GM21737 (cell line): ENCODE data around the gene IKBKE.

ENCODE experiments used
- ATAC-seq: cut with Tn5 transposase; IDR thresholded peaks from one replicate; pipeline ENCODE4 v1.9.1; 2021; ENCODE audit warnings: mild to moderate bottlenecking, moderate library complexity; ENCODE audit not compliant: unreplicated experiment

The IKBKE gene

DNA sequence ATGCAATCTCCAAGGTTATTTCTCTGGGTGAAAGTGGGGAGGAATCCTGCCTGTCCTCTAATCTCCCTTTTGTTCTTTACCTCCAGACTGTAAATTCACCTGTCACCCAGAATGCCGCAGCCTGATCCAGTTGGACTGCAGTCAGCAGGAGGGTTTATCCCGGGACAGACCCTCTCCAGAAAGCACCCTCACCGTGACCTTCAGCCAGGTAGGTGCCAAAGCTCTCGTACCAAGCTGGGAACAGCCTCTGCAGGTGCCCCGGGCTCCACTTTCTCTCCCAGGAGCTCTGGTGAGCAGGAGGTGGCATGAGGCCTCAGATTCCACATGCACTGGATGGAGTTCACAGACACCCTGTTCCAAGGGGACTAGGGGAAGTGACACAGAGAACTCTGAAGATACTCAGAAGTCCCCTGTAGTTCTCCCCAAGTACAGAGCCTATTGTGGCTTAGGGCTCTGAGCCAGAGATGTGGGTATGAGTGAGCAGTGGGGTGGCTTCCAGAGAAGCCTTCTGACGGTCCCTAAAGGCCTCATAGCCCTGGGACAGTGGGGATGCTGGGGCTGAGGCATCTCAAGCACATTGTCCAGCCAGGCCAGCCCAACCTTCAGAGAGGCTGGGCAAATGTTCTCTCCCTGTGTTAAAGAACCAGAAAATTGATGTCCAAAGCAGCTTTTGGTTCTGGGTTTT lies 68.0 kb downstream of the IKBKE start:
- no peak for ATAC-seq

DNA sequence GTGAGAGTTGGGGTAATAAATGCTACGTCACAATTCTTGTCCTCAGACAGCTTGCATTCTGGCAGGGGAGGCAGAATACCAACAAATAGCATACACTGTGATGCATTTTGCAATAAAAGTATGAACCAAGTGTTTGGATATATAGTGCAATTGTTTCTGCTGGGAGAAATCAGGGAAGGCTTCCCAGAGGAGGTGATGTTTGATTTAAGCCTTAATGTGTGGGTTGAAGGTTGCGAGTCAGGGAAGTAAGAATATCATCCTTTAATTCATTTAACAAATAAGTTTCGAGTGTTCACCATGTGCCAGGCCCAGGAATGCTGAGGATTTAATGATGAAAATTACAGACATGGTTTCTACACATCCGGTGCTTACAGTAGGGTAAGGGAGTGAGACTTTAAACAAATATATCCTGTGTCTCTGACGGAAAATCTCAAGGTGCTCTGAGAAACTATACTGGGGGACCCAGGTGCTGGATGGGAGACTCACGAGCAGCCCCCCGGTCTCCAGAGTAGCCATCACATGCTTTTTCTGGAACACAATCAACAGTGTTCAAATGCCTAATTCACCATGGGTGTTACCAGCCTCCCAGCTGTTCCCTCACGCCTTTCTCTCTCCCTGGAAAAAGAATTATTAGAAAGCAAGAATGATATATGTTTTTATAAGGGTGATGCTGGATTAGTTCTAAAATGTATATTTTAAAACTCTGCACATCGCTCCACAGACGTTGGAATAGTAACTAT lies 68.8 kb downstream of the IKBKE start:
- ATAC-seq = no peak

DNA sequence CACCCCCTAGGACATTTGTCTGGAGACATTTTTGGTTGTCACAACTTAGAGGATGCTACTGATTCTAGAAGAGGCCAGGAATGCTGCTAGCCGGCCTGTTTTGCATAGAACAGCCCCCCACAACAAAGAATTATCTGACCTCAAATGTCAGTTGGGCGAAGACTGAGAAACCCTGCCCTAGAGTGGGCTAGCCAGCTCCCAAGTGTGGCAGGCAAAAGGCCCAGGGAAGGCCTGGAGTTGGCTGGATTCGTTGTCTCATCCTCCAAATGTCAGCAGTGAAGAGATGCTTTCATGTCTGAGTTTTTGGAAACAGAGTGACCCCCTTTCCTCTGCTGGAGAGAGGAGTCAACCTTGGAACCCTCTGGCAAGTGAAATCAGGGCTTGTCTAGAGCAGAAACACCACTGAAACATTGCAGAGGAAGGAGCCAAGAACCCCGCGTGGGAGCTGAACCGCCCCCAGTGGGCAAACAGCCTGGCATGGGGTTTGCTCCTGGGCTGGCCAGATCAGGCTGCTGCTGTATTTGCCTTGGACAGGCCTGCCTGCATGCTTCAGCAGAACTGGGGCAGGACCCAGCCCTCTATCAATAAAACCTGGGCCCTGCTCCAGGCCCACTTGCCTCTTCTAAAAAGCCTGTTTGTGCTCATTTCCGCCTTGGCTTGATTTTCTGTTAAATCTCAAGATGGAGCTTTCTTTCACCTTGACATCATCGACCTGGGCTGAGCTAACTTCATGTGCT lies 69.9 kb downstream of the IKBKE start:
- ATAC-seq = no peak

DNA sequence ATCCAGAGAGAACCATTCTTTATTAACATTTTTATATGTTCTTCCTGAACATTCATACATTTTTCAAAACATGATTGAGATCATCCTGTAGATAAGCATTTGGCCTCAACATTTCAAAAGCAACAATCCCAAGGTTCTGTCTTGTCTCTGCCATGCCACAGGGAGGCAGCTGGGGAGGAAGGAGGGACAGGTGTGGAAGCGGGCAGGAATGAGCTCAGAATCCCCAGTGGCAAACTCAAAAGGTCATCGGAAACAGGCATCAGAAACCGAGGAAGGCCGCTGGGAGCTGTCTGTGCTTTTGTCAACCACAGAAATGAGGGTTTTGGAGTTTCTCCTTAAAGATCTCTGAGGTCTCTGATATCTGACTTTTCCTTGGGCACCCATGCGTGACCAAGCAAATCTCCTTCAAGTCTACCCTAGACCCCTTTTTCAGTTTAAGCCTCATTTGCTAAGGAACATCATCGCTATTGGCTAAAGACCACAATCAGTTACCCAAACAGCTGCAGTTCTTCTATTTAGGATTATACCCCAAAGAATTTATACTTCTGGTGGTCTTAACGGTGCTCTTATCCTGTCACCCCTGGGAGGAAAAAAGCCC lies 71.1 kb downstream of the IKBKE start:
- no peak for ATAC-seq

DNA sequence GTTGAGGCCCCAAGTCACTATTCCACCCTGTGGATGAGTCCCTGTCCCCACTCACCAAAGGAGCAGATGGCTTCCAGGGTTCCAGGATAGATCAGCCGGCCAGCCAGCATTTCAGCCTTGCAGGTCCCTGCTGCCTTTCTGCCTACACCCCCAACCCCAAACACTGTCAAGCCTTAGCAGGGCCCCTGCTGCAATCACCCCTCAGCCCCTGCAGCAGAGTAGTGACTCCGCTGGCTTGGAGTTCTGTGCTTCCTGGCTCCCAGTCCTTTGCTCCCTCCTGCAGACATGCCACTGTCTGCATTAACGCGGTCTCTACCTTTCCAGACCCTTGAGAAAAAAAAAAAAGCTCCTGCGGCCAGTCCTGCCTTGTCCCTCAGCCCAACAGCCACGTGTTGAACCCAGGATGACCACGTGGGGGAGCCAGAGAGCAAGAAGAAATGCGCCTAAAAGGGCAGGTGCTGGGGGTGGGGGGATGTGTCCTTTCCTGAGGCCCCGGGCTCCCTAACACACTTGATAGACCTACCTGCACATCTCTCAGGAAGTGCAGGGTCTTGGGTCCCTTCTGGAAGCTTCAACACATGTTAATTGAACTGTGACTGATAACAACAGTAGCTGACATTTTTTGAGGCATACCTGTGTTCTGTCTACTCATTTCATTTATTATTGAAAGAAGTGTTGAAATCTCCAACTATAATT lies 74.4 kb downstream of the IKBKE start:
- no peak for ATAC-seq

DNA sequence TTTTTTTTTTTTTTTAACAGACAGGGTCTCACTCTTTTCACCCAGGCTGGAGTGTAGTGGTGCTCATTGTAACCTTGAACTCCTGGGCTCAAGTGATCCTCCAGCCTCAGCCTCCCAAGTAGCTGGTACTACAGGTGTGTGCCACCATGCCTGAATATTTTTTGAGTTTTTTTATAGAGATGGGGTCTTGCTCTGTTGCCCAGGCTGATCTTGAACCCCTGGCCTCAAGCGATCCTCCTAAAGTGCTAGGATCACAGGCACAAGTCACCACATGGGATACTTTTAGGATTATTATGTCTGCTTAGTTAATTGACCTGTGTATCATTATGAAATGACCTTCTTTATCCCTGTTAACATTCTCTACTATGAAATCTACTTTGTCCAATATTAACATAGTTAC lies 75.1 kb downstream of the IKBKE start:
- ATAC-seq = no peak
